Measurements from ENCODE around the gene SYNPR.

- TF ChIP-seq, protein P1, sequence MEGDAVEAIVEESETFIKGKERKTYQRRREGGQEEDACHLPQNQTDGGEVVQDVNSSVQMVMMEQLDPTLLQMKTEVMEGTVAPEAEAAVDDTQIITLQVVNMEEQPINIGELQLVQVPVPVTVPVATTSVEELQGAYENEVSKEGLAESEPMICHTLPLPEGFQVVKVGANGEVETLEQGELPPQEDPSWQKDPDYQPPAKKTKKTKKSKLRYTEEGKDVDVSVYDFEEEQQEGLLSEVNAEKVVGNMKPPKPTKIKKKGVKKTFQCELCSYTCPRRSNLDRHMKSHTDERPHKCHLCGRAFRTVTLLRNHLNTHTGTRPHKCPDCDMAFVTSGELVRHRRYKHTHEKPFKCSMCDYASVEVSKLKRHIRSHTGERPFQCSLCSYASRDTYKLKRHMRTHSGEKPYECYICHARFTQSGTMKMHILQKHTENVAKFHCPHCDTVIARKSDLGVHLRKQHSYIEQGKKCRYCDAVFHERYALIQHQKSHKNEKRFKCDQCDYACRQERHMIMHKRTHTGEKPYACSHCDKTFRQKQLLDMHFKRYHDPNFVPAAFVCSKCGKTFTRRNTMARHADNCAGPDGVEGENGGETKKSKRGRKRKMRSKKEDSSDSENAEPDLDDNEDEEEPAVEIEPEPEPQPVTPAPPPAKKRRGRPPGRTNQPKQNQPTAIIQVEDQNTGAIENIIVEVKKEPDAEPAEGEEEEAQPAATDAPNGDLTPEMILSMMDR (IDR thresholded peaks at IDR 0.05), result no peak
- TF ChIP-seq POLR2A (IDR thresholded peaks at IDR 0.05), result no peak
These were observed 77.7 kb downstream of the SYNPR start for GRCh38 chr3:63355809-63356208.
